Stimulated activated CD4-positive, alpha-beta T cell treated with anti-CD3 and anti-CD28 coated beads, TNF-alpha, amount 100 ng/mL, for 24 hours (primary cell): ENCODE results near the gene ROS1.
"Not testable (repeated sequence)": the region's sequence is repeated elsewhere in the genome, so short reads cannot be mapped to it uniquely, and the experiment has no call there.

Experiments
- DNase-seq, 3 experiments: peaks; one replicate each; pipeline ENCODE4 v3.0.0-alpha.2; 2020; ENCODE audit warnings: low read depth in 3 of 3

ROS1 gene

GRCh38 chr6:117380298-117380697 is 45.4 kb downstream of the ROS1 start:
- DNase-seq: no peak

DNA sequence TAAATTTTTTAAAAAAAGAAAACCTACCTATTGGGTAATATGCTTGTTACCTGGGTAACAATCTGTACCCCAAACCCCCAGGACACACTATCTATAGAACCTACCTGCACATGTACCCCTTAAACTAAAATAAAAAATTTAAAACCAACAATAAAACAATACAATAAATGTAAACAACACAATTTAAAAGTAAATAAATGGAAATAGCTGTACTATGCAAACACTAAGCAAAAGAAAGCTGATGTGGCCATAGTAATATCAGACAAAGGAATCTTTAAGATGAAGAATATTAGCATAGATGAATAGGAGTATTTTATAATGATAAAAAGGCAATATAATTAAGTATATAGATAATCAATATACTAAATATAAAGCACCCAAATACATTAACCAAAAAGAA is 50.3 kb downstream of the ROS1 start:
- DNase-seq: no peak

GRCh38 chr6:117373211-117373813 is 52.4 kb downstream of the ROS1 start:
- no peak for DNase-seq

DNA sequence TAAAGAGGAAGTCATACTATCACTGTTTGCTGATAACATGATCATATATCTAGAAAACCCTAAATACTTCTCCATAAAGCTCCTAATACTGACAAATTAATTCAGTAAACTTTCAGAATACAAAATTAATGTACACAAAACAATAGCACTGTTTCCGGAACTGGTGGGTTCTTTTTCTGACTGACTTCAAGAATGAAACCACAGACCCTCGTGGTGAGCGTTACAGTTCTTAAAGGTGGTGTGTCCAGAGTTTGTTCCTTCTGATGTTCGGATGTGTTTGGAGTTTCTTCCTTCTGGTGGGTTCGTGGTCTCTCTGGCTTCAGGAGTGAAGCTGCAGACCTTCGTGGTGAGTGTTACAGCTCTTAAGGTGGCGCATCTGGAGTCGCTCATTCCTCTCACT is 53.5 kb downstream of the ROS1 start:
- not testable (repeated sequence) for DNase-seq

DNA sequence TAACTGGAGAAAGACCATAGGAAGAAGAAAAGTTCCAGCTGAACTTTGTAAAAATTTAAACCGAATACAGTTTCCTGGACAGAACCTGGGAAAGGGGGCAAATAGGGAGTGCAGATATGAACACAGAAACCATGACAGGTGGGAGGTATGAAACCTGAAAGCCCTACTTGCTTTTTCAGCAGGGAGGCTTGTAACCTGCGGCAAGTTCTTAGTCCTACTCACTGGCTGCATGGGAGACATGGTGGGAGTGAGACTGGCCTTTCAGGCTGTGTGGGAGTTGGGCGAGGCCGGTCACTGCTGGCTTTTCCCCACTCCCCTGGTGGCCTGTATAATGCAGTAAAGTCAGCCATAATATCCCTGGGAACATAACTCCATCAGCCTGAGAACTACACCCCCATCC is 54.2 kb downstream of the ROS1 start:
- no peak for DNase-seq

DNA sequence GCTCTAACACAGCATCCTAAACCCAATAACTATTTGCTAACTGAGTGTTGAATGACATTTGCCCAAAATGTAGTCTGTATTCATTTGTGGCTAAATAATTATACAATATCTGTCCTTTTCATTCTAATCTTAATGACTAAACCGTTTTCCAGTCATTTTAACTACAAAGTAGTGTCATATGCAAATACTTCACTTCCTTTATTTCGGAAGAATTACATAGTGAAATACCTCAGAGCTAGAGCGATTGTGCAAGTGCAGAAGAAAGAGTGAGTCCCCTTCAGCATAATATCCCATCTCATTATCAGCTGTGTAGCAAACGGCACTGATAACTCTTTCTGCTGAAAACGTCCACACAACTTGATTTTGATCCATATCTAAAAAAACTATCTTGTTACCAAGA is 66.2 kb downstream of the ROS1 start:
- no peak for DNase-seq

DNA sequence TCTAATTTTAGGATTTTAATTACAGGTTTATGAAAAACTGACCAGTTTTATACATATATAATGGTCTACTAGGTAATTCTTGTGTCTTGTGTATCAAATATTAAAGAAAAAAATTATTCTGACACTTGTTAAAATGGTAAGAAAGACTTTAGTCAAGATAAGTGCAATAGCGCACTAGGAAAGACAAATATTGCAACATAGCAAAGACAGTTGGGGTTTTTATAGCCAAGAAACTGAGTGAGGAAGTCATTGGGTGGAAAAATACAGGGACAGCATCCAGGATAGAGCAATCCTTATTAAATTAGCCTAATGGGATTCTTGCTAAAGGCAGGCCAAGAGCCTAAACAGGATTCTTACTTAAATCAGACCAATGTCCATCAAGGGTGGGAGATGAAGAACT is 71.1 kb downstream of the ROS1 start:
- no peak for DNase-seq

DNA sequence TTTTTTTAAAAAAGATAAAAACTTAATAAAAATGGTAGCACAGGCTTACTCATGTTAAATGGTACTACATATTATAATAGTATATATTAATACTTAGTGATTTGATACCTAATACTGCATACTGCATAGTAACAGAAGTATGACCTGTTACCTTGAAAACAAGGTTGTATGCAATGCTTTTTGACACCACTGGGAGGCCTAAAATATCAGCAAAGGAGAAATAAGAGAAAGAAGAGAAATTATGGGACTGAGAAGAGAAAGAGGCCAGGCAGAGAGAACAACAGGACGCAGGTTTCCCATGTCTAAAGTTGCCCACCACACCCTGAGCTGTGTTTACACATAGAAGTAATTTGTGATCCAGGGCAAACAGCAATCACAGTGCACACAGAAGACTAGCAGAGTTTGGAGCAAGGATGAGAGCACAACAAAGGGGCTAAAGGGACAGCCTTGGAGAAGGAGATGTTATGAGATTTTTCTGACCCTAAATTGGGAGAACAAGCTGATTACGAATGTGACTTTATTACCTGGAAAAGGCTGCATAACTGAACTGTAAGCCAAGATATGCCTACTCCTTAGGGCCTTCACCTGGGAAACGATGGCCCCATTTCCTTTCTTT is 73.2 kb downstream of the ROS1 start:
- DNase-seq: no peak

DNA sequence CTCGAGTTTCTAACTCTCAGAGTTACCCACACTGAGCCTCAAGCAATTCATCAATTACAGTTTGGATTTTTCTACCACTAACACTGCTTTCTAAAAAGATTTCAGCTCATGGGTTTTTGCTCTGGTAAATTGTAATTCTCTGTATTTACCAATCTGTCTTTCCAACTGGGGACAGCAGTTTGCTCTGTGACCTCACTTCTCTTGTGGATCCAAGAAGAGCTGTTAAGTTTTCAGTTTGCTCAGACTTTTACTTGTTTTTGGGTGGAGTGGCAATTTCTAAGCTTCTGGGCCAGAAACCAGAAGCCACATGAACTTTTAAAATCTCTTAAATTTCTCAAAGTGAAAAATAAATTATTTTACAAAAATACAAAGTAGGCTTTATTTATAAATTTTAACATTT is 74.2 kb downstream of the ROS1 start:
- no peak for DNase-seq

DNA sequence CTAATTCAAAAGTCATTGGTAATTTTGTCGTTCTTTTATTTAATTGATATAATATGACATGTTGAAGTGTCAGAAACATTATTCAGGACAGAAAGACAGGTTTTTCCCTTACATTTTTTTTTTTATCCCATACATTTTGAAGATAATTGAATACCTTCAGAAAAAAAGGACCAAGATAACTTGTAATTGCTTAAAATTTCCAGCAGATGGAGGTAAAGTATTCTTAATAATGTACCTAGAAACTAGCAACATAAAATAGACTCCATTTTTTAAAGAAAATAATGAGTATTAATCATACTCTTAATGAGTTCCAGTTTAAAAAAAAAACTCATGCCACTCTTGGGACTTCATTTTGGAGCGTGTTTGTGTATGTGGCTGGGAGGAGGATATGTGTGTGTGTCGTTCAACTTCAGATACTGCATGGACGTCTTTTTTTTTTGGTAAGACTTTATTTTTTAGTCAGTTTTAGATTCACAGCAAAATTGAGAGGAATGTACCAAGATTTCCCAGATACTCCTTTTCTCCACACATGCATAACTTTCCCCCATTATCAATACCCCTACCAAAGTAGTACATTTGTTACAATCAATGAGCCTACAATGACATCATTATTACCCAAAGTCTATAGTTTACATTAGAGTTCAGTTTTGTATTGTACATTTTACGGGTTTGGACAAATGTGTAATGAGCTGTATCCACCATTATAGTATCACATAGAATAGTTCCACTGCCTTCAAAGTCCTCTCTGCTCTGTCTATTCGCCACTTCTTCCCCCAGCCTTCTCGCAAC is 79.4 kb downstream of the ROS1 start:
- DNase-seq: no peak

- DNase-seq: no peak
These were observed 80.5 kb downstream of the ROS1 start for GRCh38 chr6:117345292-117345610.

DNA sequence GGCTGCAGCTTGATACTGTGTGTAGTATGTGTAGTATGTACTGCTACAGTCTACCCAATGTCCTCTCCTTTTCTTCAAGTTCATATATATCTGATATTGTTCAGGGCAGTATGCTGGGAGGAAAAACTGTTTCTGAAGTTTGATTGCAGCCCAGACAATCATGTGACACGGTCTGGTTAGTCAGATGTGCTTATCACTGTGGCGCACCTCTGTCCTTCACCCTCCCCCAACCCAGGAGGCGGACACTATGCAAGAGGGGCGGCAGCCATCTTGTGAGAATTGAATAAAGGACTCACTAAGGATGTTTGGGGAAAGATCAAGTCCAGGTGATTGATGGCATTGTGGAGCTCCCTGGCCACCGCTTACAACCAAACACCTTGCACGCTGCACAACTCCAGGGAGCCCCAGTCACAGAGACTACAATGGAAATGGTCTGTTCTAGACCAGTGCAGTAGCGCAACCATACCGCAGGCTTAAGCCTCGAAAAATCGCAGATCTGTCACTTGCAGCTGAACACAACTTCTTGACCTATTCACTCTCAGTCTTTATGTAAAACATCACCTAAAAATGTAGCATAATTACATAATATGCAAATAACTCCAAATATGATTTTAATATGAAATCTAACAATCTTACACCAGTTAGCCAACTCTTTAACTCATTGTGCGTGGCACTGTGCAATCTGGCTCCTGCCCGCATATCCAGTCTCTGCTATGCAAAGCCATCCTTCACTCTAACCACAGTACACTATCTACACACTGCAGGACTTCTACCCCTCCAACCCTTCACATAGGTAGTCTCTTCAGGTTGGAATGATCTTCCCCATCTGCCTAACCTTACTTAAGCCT is 81.1 kb downstream of the ROS1 start:
- DNase-seq: no peak

- no peak for DNase-seq
These were observed 87.2 kb downstream of the ROS1 start for GRCh38 chr6:117338567-117338966.

DNA sequence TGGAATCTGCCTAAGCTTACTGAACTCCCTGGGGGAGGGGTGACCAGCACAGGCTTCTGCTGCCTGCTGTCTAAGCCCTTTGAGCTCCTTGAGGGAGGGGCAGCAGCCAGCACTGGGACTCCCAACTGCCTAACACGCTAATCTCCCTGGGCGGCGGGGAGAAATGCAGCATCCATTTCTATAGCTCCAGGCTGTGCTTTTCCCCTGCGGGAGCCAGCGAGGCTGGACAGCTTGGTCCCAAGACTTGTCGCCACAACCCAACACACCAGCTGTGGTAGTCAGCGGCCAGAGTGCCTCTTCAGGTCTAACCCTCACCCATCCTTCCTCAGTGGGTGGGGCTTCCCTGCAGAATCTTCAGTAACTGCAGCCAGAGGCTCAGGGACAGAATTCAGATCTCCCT is 95.8 kb downstream of the ROS1 start:
- no peak for DNase-seq

GRCh38 chr6:117328500-117328899 is 97.2 kb downstream of the ROS1 start:
- DNase-seq: no peak

DNA sequence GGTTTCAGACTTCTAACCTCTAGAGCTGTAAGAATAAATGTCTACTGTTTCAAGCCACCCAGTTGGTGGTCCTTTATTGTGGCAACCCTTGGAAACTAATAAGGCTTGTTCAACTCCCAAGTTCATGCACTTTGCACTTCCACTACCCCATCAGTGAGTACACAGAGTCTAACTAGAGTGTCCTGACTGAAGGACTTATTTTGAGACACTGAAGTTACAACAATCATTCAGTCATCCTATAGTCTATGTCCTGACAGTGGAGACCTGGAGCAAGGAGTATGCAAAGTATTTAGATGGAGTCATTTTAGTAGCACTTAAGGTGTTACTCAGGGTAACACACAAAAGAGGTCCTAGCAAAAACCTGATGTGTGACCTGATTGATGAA is 97.7 kb downstream of the ROS1 start:
- DNase-seq: no peak

- no peak for DNase-seq
These were observed 98.4 kb downstream of the ROS1 start for GRCh38 chr6:117327149-117328004.

DNA sequence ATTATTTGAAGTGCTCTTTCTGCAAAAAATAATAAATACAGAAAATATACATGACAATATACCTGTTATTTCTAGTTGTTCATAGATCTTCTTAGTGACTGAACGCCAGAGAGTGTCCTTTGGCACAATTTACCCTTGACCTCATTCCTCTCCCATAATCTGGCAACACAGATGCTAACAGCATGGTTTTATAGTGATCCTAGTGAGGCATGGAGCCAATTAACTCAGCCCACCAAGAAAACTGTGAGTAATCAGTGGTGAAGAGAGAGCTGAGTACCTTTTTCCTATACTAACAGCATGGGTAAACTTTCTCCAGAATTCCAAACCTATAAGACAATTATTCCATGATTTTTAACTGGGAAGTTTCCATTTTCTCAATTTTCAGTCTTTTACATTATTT is 99.3 kb downstream of the ROS1 start:
- no peak for DNase-seq

GRCh38 chr6:117317261-117317660 is 108.5 kb downstream of the ROS1 start:
- DNase-seq: no peak

- DNase-seq: no peak
These were observed 114.0 kb downstream of the ROS1 start for GRCh38 chr6:117311726-117312125.

DNA sequence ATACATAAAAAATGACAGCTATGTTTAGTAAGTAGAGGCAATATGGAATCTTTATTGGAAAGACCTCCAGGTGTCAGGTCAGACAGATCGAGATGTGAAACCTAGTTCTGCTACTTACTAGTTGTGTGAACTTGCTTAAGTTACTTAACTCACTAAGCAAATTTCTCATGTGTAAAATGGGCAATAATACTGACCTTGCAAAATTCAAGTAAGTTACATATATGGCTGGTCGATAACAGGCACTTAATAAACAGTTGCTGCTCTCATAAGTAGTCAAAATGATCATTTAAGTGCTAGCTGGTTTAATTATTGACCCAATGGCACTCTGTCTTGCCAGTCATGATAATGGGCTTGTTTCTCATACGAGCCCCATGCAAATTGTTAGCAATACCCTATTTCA is 114.4 kb downstream of the ROS1 start:
- no peak for DNase-seq

DNA sequence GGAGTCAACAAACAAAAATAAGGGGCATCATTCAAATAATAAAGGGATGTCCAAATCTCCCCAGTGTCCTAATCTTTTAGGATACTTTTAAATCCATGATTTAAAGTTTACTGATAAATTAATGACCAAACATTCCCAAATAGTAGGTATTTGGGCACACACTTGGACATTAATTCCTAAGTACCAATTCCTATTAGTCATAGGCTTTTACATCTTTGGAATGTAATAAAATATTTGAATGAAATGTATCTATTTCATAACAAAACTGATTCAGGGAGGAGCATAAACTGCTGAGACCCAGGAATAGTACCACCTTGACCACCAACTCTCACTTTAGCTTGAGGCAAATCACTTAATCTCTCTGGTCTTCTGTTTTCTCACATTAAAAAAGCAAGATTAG is 116.1 kb downstream of the ROS1 start:
- no peak for DNase-seq
